ENCODE results near the gene NELL1. TPM values are rescaled to one million over a fixed set of nuclear protein-coding genes. Genes with fewer than 3 reads are reported as not detected.

The NELL1 gene
- total and polyA plus RNA-seq, 9 donors: 5.5 to 9.9 (median 7.6) TPM

DNA sequence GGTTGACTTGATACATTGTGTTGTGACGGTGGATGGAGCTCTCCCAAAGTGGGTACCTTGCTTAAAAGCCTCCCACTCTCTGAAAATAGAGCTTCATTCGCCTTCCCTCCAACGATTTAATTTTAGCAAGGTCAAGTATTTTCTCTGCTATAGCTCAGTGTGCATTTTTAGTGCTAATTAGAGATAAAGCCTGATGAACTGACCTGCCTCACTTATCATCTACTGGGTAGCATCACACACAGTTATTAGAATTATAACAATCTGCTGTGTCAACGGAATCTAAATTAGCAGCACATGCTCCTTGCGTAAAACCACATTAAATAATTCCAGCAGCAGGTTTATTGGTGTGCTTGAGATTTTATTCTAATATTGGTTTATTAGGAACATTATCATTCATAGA is 701.7 kb downstream of the NELL1 start:
- Histone ChIP-seq H3K27me3 (ENCODE audit: control insufficient read depth, insufficient read depth, low read length) (no peaks in the 10 kb centered on the region), H3K36me3 (ENCODE audit: control insufficient read depth, insufficient read depth, low read length) (no peaks in the 10 kb centered on the region), H3K27ac (ENCODE audit: low read length) (no peak overlapping the region), H3K4me3 (ENCODE audit: low read length) (no peak overlapping the region), H3K9me3 (replicated peaks; ENCODE audit: control insufficient read depth, low read depth, low read length) (no peaks in the 10 kb centered on the region), H3K4me1 (ENCODE audit: control insufficient read depth, insufficient read depth, low read length) (no peaks in the 10 kb centered on the region)
- DNase-seq: no peak
- WGBS (ENCODE audit: insufficient coverage): no CpG with 5 or more reads among the region's 5 CpGs

DNA sequence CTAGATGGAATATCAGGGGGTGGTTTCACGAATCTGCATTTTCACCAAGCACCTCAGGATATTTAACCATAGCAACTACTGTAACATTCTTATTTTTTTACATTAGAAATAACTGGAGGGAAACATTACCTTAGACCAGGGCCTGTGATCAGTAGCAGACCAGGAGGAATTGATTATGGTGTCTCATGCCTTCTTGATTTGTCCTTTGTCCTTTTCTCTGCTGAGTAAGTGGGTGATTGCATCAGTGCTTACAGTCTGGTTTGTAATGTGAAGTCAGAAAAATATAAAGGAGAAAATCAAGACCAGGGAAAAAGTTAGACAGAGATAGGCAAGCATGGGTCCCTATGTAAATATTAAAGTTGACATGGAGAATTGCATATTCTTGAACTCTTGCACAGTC is 703.3 kb downstream of the NELL1 start:
- H3K4me3 ChIP-seq (ENCODE audit: low read length): no peak overlapping the region
- no peak overlapping the region for H3K27ac ChIP-seq (ENCODE audit: low read length)
- H3K9me3 ChIP-seq (replicated peaks; ENCODE audit: control insufficient read depth, low read depth, low read length): no peaks in the 10 kb centered on the region
- no peak for DNase-seq
- no CpG with 5 or more reads among the region's 1 CpG for WGBS (ENCODE audit: insufficient coverage)
- H3K4me1 ChIP-seq (ENCODE audit: control insufficient read depth, insufficient read depth, low read length): no peaks in the 10 kb centered on the region
- no peaks in the 10 kb centered on the region for H3K27me3 ChIP-seq (ENCODE audit: control insufficient read depth, insufficient read depth, low read length)
- H3K36me3 ChIP-seq (ENCODE audit: control insufficient read depth, insufficient read depth, low read length): no peaks in the 10 kb centered on the region

DNA sequence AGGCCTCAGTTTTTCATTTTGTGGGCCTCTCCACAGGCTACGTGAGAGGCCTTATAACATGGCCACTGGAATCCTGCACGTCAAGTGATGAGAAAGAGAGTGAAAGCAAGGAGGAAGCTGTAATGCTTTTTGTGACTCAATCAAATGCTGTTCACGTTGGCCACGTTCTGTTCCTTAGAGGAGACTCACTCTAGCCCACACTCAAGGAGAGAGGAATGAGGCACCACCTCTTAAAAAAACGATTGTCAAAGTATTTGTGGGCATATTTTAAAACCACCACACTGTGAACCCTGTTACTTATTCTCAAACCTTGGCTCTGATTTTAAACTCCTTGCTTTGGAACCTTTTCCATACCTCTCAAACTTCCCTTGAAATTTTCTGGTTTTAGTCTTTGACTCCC is 705.0 kb downstream of the NELL1 start:
- 64% methylated on average over 3 of the region's 5 CpGs for WGBS (ENCODE audit: insufficient coverage)
- no peaks in the 10 kb centered on the region for H3K9me3 ChIP-seq (replicated peaks; ENCODE audit: control insufficient read depth, low read depth, low read length)

DNA sequence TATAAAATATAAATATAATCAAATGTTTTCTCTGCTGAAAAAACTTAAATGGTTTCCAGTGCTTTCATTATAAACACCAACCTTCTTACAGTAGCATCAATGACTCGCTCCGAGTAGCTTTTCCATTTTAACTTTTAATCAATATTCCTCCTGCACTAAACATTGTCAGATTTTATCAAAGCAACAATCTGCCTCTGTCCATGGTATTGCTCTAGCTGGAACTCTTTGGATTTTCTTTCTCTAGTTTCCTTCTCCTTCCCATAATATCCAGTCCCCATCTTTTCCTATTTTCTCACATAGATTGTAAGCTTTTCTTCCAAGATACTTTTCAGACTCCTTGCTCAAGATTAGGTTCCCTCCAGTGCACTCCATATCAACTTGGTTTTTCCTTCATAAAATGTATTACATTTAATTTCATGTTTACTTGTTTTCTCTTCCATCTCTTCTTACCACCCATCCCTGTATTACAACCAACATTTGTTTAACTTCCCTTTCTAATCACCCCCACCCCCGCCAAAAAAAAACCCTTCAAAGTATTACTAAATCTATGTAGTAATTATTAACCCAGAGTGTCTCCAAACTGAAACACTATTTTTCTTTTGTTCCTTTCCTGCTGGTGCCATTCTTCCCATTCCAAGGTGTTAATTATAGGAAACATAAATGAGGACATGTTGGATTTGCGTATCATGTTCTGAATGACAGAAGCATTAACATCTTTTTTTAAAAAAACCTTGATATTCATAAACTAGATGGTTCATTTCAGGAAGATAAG is 716.5 kb downstream of the NELL1 start:
- 94% methylated on average over 2 of the region's 4 CpGs for WGBS (ENCODE audit: insufficient coverage)
- DNase-seq: no peak
- no peaks in the 10 kb centered on the region for H3K4me1 ChIP-seq (ENCODE audit: control insufficient read depth, insufficient read depth, low read length)
- no peaks in the 10 kb centered on the region for H3K9me3 ChIP-seq (replicated peaks; ENCODE audit: control insufficient read depth, low read depth, low read length)
- H3K36me3 ChIP-seq (ENCODE audit: control insufficient read depth, insufficient read depth, low read length): no peaks in the 10 kb centered on the region
- no peaks in the 10 kb centered on the region for H3K27me3 ChIP-seq (ENCODE audit: control insufficient read depth, insufficient read depth, low read length)
- H3K27ac ChIP-seq (ENCODE audit: low read length): no peak overlapping the region
- no peak overlapping the region for H3K4me3 ChIP-seq (ENCODE audit: low read length)

More for the DNA sequence above, 705.0 kb downstream of the NELL1 start:
- DNase-seq: no peak
- Histone ChIP-seq H3K4me1 (ENCODE audit: control insufficient read depth, insufficient read depth, low read length) (no peaks in the 10 kb centered on the region), H3K27ac (ENCODE audit: low read length) (no peak overlapping the region), H3K4me3 (ENCODE audit: low read length) (no peak overlapping the region), H3K36me3 (ENCODE audit: control insufficient read depth, insufficient read depth, low read length) (no peaks in the 10 kb centered on the region), H3K27me3 (ENCODE audit: control insufficient read depth, insufficient read depth, low read length) (no peaks in the 10 kb centered on the region)

DNA sequence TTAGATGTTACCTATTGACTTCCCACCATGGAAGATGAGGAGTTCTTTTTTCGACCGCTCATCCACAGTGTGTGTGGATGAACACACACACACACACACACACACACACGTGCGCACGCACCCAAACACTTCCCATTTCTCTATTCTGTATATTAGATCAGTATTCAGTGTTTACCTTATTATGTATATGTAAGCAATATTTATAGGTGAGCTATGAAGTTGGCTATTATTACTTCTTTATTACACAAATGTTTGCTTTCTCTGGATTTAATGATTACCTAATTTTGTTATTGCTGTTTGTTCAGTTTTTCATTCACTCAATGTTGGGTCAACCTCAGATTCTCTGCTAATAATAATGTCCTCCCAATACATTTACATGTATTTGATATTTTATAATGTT is 721.0 kb downstream of the NELL1 start:
- no peaks in the 10 kb centered on the region for H3K4me1 ChIP-seq (ENCODE audit: control insufficient read depth, insufficient read depth, low read length)
- H3K4me3 ChIP-seq (ENCODE audit: low read length): no peak overlapping the region
- H3K36me3 ChIP-seq (ENCODE audit: control insufficient read depth, insufficient read depth, low read length): no peaks in the 10 kb centered on the region
- DNase-seq: no peak
- H3K27ac ChIP-seq (ENCODE audit: low read length): no peak overlapping the region
- no peaks in the 10 kb centered on the region for H3K27me3 ChIP-seq (ENCODE audit: control insufficient read depth, insufficient read depth, low read length)
- no peaks in the 10 kb centered on the region for H3K9me3 ChIP-seq (replicated peaks; ENCODE audit: control insufficient read depth, low read depth, low read length)
- WGBS (ENCODE audit: insufficient coverage): no CpG with 5 or more reads among the region's 5 CpGs

DNA sequence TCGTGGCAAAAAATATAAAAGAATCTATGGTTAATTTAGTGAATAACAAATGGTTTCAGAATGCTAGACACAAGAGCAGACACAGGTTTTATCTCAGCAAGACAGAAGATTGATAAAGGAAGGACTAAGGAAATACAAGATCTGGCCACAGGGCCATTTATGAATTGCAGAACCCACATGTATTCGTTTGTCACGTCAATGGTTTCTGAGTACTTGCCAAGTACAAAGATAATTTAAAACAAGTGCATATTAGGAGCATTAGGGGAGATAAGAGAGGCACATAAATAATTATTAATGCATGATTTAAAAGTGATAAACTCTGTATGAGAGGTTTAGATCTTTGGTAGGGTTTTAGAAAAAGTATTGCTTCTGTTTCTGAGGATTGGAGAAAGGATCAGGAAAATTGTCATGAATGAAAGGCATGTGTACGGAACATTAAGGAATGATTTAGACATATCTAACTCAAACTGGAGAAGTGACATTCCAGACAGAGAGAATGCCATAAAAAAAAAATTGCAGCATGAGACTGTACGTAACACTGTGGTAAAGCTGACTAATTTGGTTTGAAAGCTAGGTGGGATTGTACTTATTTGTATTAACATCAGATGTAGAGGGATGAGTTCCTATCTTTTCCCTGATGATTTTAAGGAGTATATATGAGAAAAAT is 727.1 kb downstream of the NELL1 start:
- H3K4me1 ChIP-seq (ENCODE audit: control insufficient read depth, insufficient read depth, low read length): no peaks in the 10 kb centered on the region
- H3K27me3 ChIP-seq (ENCODE audit: control insufficient read depth, insufficient read depth, low read length): no peaks in the 10 kb centered on the region
- 20% methylated on average over 2 of the region's 5 CpGs for WGBS (ENCODE audit: insufficient coverage)
- no peak overlapping the region for H3K27ac ChIP-seq (ENCODE audit: low read length)
- no peak overlapping the region for H3K4me3 ChIP-seq (ENCODE audit: low read length)
- H3K9me3 ChIP-seq (replicated peaks; ENCODE audit: control insufficient read depth, low read depth, low read length): no peaks in the 10 kb centered on the region
- H3K36me3 ChIP-seq (ENCODE audit: control insufficient read depth, insufficient read depth, low read length): no peaks in the 10 kb centered on the region
- DNase-seq: no peak

DNA sequence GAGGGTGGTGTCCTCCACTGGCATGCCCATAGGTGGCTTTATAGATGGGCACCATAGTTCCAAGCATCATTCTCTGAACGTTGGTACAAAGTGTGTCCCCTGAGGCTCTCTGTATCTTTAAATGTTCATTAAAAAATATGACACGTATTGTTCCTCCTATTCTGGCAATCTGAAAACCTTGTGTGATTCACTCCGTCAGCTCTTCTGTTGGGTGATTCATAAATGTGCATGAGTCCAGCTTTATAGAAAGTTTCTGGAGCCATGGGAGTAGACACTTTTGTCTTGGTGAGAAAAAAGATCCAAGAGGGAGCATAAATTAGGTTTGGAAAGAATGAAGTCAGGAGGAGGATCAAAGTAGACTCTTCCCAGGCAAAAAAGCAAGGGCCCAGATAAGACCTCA is 728.8 kb downstream of the NELL1 start:
- Histone ChIP-seq H3K27ac (ENCODE audit: low read length) (no peak overlapping the region), H3K9me3 (replicated peaks; ENCODE audit: control insufficient read depth, low read depth, low read length) (no peaks in the 10 kb centered on the region), H3K27me3 (ENCODE audit: control insufficient read depth, insufficient read depth, low read length) (no peaks in the 10 kb centered on the region), H3K4me1 (ENCODE audit: control insufficient read depth, insufficient read depth, low read length) (no peaks in the 10 kb centered on the region), H3K36me3 (ENCODE audit: control insufficient read depth, insufficient read depth, low read length) (no peaks in the 10 kb centered on the region), H3K4me3 (ENCODE audit: low read length) (no peak overlapping the region)
- DNase-seq: no peak
- 54% methylated on average over 2 of the region's 3 CpGs for WGBS (ENCODE audit: insufficient coverage)

DNA sequence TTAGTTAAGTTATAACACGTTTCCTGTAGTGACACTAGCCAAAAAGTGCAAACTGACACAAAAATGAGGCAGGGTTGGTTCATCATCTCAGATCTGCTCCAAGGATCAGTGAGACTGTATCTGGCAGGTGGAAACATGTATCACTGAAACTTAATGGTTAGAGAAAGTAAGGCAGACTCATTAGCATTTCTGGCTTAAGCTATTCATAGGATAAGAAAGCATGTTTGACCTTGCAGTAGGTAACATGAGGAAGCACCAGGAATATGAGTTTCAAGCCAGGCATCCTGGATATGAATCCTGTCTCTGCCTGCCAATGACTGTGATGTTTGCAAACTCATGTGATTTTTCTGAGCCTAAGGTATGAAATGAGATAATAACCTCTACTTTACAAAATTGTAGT is 732.1 kb downstream of the NELL1 start:
- no peaks in the 10 kb centered on the region for H3K9me3 ChIP-seq (replicated peaks; ENCODE audit: control insufficient read depth, low read depth, low read length)
- no peak overlapping the region for H3K4me3 ChIP-seq (ENCODE audit: low read length)
- no peaks in the 10 kb centered on the region for H3K27me3 ChIP-seq (ENCODE audit: control insufficient read depth, insufficient read depth, low read length)
- no peak overlapping the region for H3K27ac ChIP-seq (ENCODE audit: low read length)
- no peaks in the 10 kb centered on the region for H3K4me1 ChIP-seq (ENCODE audit: control insufficient read depth, insufficient read depth, low read length)
- no CpG with 5 or more reads among the region's 1 CpG for WGBS (ENCODE audit: insufficient coverage)
- peak; percentile 1 for DNase-seq
- H3K36me3 ChIP-seq (ENCODE audit: control insufficient read depth, insufficient read depth, low read length): no peaks in the 10 kb centered on the region

DNA sequence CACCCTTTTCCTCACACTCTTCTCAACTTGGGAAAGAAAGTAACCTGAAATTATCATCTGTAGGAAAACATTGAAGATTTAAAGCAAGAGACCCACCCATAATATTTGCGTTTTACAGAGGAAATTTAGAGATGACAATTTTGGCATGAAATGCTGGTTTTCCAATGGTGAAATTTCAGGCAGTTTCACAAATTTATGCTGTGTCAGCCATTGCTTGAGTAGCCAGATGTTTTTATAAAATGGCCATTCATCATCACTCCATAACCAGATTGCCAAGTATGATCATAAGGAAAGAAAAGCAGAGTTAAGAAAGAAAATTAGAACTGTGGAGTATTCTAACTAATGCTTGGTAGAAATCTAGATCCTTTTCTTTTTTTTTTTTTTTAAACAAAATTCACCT is 732.9 kb downstream of the NELL1 start:
- no CpG with 5 or more reads among the region's 1 CpG for WGBS (ENCODE audit: insufficient coverage)
- Histone ChIP-seq H3K27me3 (ENCODE audit: control insufficient read depth, insufficient read depth, low read length) (no peaks in the 10 kb centered on the region), H3K4me3 (ENCODE audit: low read length) (no peak overlapping the region), H3K9me3 (replicated peaks; ENCODE audit: control insufficient read depth, low read depth, low read length) (no peaks in the 10 kb centered on the region), H3K36me3 (ENCODE audit: control insufficient read depth, insufficient read depth, low read length) (no peaks in the 10 kb centered on the region), H3K27ac (ENCODE audit: low read length) (no peak overlapping the region), H3K4me1 (ENCODE audit: control insufficient read depth, insufficient read depth, low read length) (no peaks in the 10 kb centered on the region)
- no peak for DNase-seq

DNA sequence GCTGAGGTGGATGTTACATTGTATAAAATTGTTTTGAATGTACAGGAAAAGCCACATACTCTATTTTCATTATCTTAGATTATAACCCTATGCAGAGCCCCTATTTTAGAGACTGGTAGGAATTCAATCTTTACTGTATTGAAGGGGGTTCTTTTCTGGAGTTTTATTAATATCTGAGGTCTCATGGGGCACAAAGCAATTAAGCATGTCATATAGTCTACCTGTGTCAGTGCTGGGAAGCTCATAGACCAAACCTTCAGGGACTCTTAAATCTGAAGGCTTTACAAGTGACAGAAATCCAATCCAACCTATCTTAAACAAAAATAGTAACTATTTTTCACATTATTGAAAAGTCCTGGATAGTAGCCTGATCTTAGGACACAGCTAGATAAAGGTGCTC is 733.7 kb downstream of the NELL1 start:
- DNase-seq: no peak
- no peak overlapping the region for H3K27ac ChIP-seq (ENCODE audit: low read length)
- H3K4me3 ChIP-seq (ENCODE audit: low read length): no peak overlapping the region
- H3K9me3 ChIP-seq (replicated peaks; ENCODE audit: control insufficient read depth, low read depth, low read length): no peaks in the 10 kb centered on the region
- no peaks in the 10 kb centered on the region for H3K36me3 ChIP-seq (ENCODE audit: control insufficient read depth, insufficient read depth, low read length)
- no peaks in the 10 kb centered on the region for H3K4me1 ChIP-seq (ENCODE audit: control insufficient read depth, insufficient read depth, low read length)
- no peaks in the 10 kb centered on the region for H3K27me3 ChIP-seq (ENCODE audit: control insufficient read depth, insufficient read depth, low read length)
